K562 (cell line): ENCODE measurements around the gene PRDM16. TPM values are rescaled to one million over a fixed set of nuclear protein-coding genes. Genes with fewer than 3 reads are reported as not detected.

Experiments used
- ATAC-seq: fragments of 200-7000 bp; cut with Tn5 transposase; 3 replicates; pipeline ENCODE4 v1.9.1; 2020; ENCODE audit warnings: moderate library complexity
- BruUV-seq: library from RNA; stranded (reverse); fragments of 400-500 nt; replicated peaks from 2 replicates; lab custom pipeline; 2021; lab: Mats Ljungman, UMichigan
- CTCF ChIA-PET: fragments of 300-600 bp; formaldehyde crosslinking; extraction: SDS; loops from one replicate; lab custom pipeline; 2021; ENCODE audit warnings: low intra/inter-chr PET ratio; lab: Yijun Ruan, JAX
- POLR2A ChIA-PET: fragments of 300-600, 350-650 bp; sonication (Branson Sonifier 250); formaldehyde crosslinking; extraction: SDS; loops from one replicate; lab custom pipeline; 2021; ENCODE audit warnings: antibody characterized with exemption, inconsistent platforms; lab: Yijun Ruan, JAX
- DNase-seq, 4 experiments: peaks; one replicate each; pipeline versions ENCODE4 v3.0.0 to v3.0.0-alpha.2; 2011 to 2018; ENCODE audit warnings: low spot score in 3 of 4, mixed read lengths in 3 of 4; ENCODE audit errors: extremely low read depth in 1 of 4
- FAIRE-seq: peaks from 2 replicates; lab custom pipeline; 2011; peaks lifted over from hg19 to GRCh38; lab: Jason Lieb, UNC
- H2AFZ ChIP-seq: 2 replicates; pipeline ENCODE4 v1.6.0; 2011; ENCODE audit warnings: low read depth, low read length, control low read depth, inconsistent platforms
- H3K27ac ChIP-seq: fragments of 200-600 bp; 3 replicates; pipeline ENCODE4 v1.8.0; 2011; ENCODE audit warnings: low read depth, mild to moderate bottlenecking, control low read depth, inconsistent platforms, low read length, moderate library complexity, mixed read lengths; ENCODE audit errors: extremely low read depth
- H3K27me3 ChIP-seq, 2 experiments: fragments of 300-600 bp in 1 of 2; 2 replicates in 1 of 2; 3 replicates in 1 of 2; pipeline versions ENCODE4 v1.6.0 to v1.8.0; 2011; ENCODE audit warnings: inconsistent platforms in 2 of 2, low read length in 2 of 2, mild to moderate bottlenecking in 1 of 2, mixed read lengths in 1 of 2, moderate library complexity in 1 of 2; ENCODE audit not compliant: control insufficient read depth in 2 of 2, insufficient read depth in 2 of 2
- H3K36me3 ChIP-seq: fragments of 300-600 bp; 3 replicates; pipeline ENCODE4 v1.8.0; 2011; ENCODE audit warnings: mild to moderate bottlenecking, low read length, inconsistent platforms; ENCODE audit not compliant: control insufficient read depth, insufficient read depth
- H3K4me1 ChIP-seq, 2 experiments: fragments of 200-600 bp in 1 of 2; replicated peaks in 1 of 2; 2 replicates in 1 of 2; 3 replicates in 1 of 2; pipeline versions ENCODE4 v1.5.1 to v1.8.0; 2011; ENCODE audit warnings: inconsistent platforms in 2 of 2, low read length in 2 of 2, mild to moderate bottlenecking in 1 of 2, mixed read lengths in 1 of 2, moderate library complexity in 1 of 2; ENCODE audit not compliant: control insufficient read depth in 2 of 2, insufficient read depth in 2 of 2
- H3K4me2 ChIP-seq: 2 replicates; pipeline ENCODE4 v1.6.1; 2011; ENCODE audit warnings: low read length, control low read depth, inconsistent platforms, mixed read lengths; ENCODE audit not compliant: insufficient read depth
- H3K4me3 ChIP-seq: fragments of 200-600 bp; sonication (generic), shearing (Covaris generic); 2 replicates; pipeline ENCODE4 v1.5.1; 2016; ENCODE audit warnings: control low read depth, inconsistent platforms
- H3K79me2 ChIP-seq: fragments of 200-600 bp; 3 replicates; pipeline ENCODE4 v1.8.0; 2011; ENCODE audit warnings: low read length, inconsistent platforms; ENCODE audit not compliant: control insufficient read depth, insufficient read depth
- H3K9ac ChIP-seq, 2 experiments: 2 replicates each; pipeline versions ENCODE4 v1.6.0 to v1.6.1; 2011; ENCODE audit warnings: low read depth in 2 of 2, low read length in 2 of 2, control low read depth in 1 of 2, inconsistent platforms in 1 of 2, mild to moderate bottlenecking in 1 of 2, mixed read lengths in 1 of 2; ENCODE audit not compliant: insufficient read depth in 1 of 2
- H3K9me1 ChIP-seq: one replicate; pipeline ENCODE4 v1.6.0; 2011; ENCODE audit warnings: inconsistent platforms, mild to moderate bottlenecking, low read length, moderate library complexity; ENCODE audit not compliant: control insufficient read depth, insufficient read depth
- H3K9me3 ChIP-seq: replicated peaks from 2 replicates; pipeline ENCODE4 v1.5.1; 2011; ENCODE audit warnings: low read depth, low read length, inconsistent platforms; ENCODE audit not compliant: control insufficient read depth, insufficient read depth
- H4K20me1 ChIP-seq: replicated peaks from 2 replicates; pipeline ENCODE4 v1.6.1; 2011; ENCODE audit warnings: low read length, inconsistent platforms, mixed read lengths; ENCODE audit not compliant: control insufficient read depth, insufficient read depth
- FOXP1 ChIP-seq: sonication (generic); formaldehyde crosslinking; IDR thresholded peaks from 2 replicates; pipeline ENCODE4 v1.8.0; 2022; ENCODE audit warnings: mild to moderate bottlenecking, missing genetic modification reagents
- HIVEP1 ChIP-seq: fragments of 250-450 bp; sonication (Bioruptor Pico); IDR thresholded peaks from 2 replicates; pipeline ENCODE4 v1.4.0; 2020; ENCODE audit warnings: mild to moderate bottlenecking
- PHF20 ChIP-seq: fragments of 450-650 bp; IDR thresholded peaks from 2 replicates; pipeline ENCODE4 v1.6.1; 2018; ENCODE audit not compliant: partially characterized antibody
- PHF8 ChIP-seq: fragments of 200-600 bp; sonication (generic); IDR thresholded peaks from 2 replicates; pipeline ENCODE4 v1.6.1; 2012; ENCODE audit warnings: mixed run types, mild to moderate bottlenecking, inconsistent platforms, low read length, moderate library complexity, borderline replicate concordance
- RAD51 ChIP-seq: fragments of 450-650 bp; IDR thresholded peaks from 2 replicates; pipeline ENCODE4 v1.7.1; 2016; ENCODE audit warnings: low read depth, mild to moderate bottlenecking, borderline replicate concordance
- RBM39 ChIP-seq: fragments of 200-400 bp; formaldehyde crosslinking; optimal IDR thresholded peaks from 2 replicates; pipeline ENCODE3; 2018; ENCODE audit warnings: low read depth, low read length
- ZNF41 ChIP-seq: fragments of 250-450 bp; sonication (Bioruptor Pico); conservative IDR thresholded peaks from 2 replicates; pipeline ENCODE4 v1.4.0; 2020; ENCODE audit warnings: mild to moderate bottlenecking
- WGBS: fragments of 100-300 bp; shearing (Covaris generic); methylation state at CpG from one replicate; pipeline ENCODE4 v1.1.6; 2016; ENCODE audit warnings: low coverage, mixed read lengths; ENCODE audit not compliant: insufficient coverage; ENCODE audit errors: missing lambda C conversion rate; 5-methylcytosine and 5-hydroxymethylcytosine counted together
- in situ Hi-C: fragments of 300-500 bp; cut with MboI; formaldehyde crosslinking; loops from 4 replicates; pipeline ENCODE4 v1.15.0; 2018; ENCODE audit warnings: inconsistent platforms, mixed read lengths
- intact Hi-C: fragments of 100-400 bp; cut with micrococcal nuclease; formaldehyde crosslinking; loops from 2 replicates; pipeline ENCODE4 v1.14.2; 2022
- polyA plus RNA-seq, 8 experiments: library from polyadenylated mRNA; depleted of rRNA in 4 of 8; stranded (reverse) in 5 of 8; unstranded in 3 of 8; fragments of >200 nt; fragmentation: Nextera tagmentation in 2 of 8; fragmentation: Illumina TruSeq in 1 of 8; extraction: Ambion mirVana in 2 of 8; extraction: Trizol in 1 of 8; gene quantifications; 2 replicates each; pipeline versions ENCODE4 v1.2.1 to v1.2.3, GENCODE V29; 2011 to 2014; ENCODE audit warnings: inconsistent platforms in 1 of 8, missing spikeins in 1 of 8
- total RNA-seq, 7 experiments: library from RNA; depleted of rRNA in 6 of 7; stranded (reverse); fragments of >200 nt in 6 of 7; fragmentation: Illumina TruSeq in 2 of 7; extraction: Trizol in 2 of 7; gene quantifications; 2 replicates each; pipeline versions ENCODE4 v1.2.1 to v1.2.3, GENCODE V29; 2011 to 2021; ENCODE audit warnings: low replicate concordance in 1 of 7
- TF ChIP-seq, protein P1 (sequence below): fragments of 450-650 bp; conservative IDR thresholded peaks from 2 replicates; pipeline ENCODE4 v1.6.1; 2016; ENCODE audit warnings: missing genetic modification characterization, low read depth, mild to moderate bottlenecking, missing compliant biosample characterization, moderate library complexity
- TF ChIP-seq, protein P2 (sequence below): fragments of 250-450 bp; sonication (Bioruptor Pico); IDR thresholded peaks from 2 replicates; pipeline ENCODE4 v1.9.0; 2021; ENCODE audit warnings: mild to moderate bottlenecking, inconsistent platforms
- TF ChIP-seq, protein P3 (sequence below): fragments of 250-450 bp; sonication (Bioruptor Pico); IDR thresholded peaks from 2 replicates; pipeline ENCODE4 v1.8.0; 2021; ENCODE audit warnings: mild to moderate bottlenecking, moderate library complexity
- TF ChIP-seq, protein P4 (sequence below): sonication (generic); formaldehyde crosslinking; IDR thresholded peaks from 2 replicates; pipeline ENCODE4 v1.8.1; 2023; ENCODE audit warnings: mild to moderate bottlenecking, missing genetic modification reagents
- TF ChIP-seq, protein P5 (sequence below): fragments of 450-650 bp; IDR thresholded peaks from 2 replicates; pipeline ENCODE4 v1.6.1; 2016
- TF ChIP-seq, protein P6 (sequence below): fragments of 250-450 bp; sonication (Bioruptor Pico); IDR thresholded peaks from 2 replicates; pipeline ENCODE4 v1.8.0; 2021; ENCODE audit warnings: moderate library complexity, mild to moderate bottlenecking, inconsistent platforms

Gene PRDM16
- total and polyA plus RNA-seq, 9 of the 15 experiments (the other 6 are each of a cell fraction or from before 2014, with no cell fraction given): 0.10 to 0.27 TPM; not detected in 7

DNA sequence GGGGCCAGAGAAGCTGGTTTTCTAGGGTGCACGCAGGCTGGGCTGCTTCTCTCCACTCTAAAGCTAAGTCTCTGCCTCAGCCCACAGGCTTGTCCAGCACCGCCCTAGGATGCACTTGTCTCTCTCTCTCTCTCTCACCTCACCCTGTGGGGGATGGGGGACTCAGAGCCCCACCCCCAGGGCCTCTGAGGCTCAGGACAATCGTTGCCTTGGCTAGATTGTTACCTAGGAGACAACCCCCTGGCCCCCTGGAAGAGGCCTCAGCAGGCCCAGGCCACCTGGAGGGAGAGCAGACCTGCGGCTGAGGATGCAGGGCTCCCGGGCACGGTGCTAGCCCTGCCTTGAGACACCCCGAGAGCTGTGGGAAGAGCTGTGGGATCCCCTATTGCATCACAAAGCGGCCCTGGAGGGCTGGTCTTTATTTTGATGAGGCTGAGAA lies 47.8 kb upstream of the PRDM16 start, which contains the start of gene ACTRT2:
Gene ACTRT2, plus strand, starts transcription at position 235 of the 439 bp plus-strand sequence. CDS start 220 bp downstream, outside the sequence.
- no peak within 1 kb of the TSS for H2AFZ ChIP-seq
- H4K20me1 ChIP-seq: 0 out of 2 replicates have a peak, but pooled peaks cover 4% of the 10 kb centered on the region
- H3K4me1 ChIP-seq: 0 out of 5 replicates have a peak, but pooled peaks cover 0 to 2% of the 10 kb centered on the region in 2 experiments
- FAIRE-seq (no peak), DNase-seq (no peak), ATAC-seq (peak; percentile 22; the same call in 1 of the 3 replicates)
- H3K4me2 ChIP-seq: no peak within 1 kb of the TSS
- BruUV-seq: no TSS peak
- ChIA-PET POLR2A (no interaction called here), CTCF (no interaction called here)
- 3% methylated on average over 8 of the region's 8 CpGs for WGBS
- no peaks in the 10 kb centered on the region for H3K9me1 ChIP-seq
- H3K36me3 ChIP-seq: no peaks in the 10 kb centered on the region
- no peaks in the 10 kb centered on the region for H3K79me2 ChIP-seq
- no peaks in the 10 kb centered on the region for H3K9me3 ChIP-seq
- no peak within 1 kb of the TSS for H3K27ac ChIP-seq
- intact Hi-C loops: no loop called here
- H3K4me3 ChIP-seq: no peak within 1 kb of the TSS
- H3K9ac ChIP-seq: no peak within 1 kb of the TSS
- peaks cover 11 to 52% of the 10 kb centered on the region in 2 experiments; a peak in 3 of 5 replicates for H3K27me3 ChIP-seq
- in situ Hi-C loops: no loop called here
- TF ChIP-seq, protein P1, sequence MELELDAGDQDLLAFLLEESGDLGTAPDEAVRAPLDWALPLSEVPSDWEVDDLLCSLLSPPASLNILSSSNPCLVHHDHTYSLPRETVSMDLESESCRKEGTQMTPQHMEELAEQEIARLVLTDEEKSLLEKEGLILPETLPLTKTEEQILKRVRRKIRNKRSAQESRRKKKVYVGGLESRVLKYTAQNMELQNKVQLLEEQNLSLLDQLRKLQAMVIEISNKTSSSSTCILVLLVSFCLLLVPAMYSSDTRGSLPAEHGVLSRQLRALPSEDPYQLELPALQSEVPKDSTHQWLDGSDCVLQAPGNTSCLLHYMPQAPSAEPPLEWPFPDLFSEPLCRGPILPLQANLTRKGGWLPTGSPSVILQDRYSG (tag): no peak
- TF ChIP-seq PHF20: no peak
- TF ChIP-seq, protein P2, sequence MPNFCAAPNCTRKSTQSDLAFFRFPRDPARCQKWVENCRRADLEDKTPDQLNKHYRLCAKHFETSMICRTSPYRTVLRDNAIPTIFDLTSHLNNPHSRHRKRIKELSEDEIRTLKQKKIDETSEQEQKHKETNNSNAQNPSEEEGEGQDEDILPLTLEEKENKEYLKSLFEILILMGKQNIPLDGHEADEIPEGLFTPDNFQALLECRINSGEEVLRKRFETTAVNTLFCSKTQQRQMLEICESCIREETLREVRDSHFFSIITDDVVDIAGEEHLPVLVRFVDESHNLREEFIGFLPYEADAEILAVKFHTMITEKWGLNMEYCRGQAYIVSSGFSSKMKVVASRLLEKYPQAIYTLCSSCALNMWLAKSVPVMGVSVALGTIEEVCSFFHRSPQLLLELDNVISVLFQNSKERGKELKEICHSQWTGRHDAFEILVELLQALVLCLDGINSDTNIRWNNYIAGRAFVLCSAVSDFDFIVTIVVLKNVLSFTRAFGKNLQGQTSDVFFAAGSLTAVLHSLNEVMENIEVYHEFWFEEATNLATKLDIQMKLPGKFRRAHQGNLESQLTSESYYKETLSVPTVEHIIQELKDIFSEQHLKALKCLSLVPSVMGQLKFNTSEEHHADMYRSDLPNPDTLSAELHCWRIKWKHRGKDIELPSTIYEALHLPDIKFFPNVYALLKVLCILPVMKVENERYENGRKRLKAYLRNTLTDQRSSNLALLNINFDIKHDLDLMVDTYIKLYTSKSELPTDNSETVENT (CRISPR knock-in tag): no peak
- no peak for TF ChIP-seq ZNF41 (CRISPR knock-in tag)
- TF ChIP-seq HIVEP1 (CRISPR knock-in tag): no peak
- TF ChIP-seq FOXP1 (CRISPR knock-in tag): no peak
- TF ChIP-seq RAD51: no peak
- TF ChIP-seq, protein P3, sequence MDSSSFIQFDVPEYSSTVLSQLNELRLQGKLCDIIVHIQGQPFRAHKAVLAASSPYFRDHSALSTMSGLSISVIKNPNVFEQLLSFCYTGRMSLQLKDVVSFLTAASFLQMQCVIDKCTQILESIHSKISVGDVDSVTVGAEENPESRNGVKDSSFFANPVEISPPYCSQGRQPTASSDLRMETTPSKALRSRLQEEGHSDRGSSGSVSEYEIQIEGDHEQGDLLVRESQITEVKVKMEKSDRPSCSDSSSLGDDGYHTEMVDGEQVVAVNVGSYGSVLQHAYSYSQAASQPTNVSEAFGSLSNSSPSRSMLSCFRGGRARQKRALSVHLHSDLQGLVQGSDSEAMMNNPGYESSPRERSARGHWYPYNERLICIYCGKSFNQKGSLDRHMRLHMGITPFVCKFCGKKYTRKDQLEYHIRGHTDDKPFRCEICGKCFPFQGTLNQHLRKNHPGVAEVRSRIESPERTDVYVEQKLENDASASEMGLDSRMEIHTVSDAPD: no peak
- TF ChIP-seq, protein P4, sequence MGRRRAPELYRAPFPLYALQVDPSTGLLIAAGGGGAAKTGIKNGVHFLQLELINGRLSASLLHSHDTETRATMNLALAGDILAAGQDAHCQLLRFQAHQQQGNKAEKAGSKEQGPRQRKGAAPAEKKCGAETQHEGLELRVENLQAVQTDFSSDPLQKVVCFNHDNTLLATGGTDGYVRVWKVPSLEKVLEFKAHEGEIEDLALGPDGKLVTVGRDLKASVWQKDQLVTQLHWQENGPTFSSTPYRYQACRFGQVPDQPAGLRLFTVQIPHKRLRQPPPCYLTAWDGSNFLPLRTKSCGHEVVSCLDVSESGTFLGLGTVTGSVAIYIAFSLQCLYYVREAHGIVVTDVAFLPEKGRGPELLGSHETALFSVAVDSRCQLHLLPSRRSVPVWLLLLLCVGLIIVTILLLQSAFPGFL (CRISPR knock-in tag): no peak
- no peak for TF ChIP-seq PHF8
- TF ChIP-seq, protein P5, sequence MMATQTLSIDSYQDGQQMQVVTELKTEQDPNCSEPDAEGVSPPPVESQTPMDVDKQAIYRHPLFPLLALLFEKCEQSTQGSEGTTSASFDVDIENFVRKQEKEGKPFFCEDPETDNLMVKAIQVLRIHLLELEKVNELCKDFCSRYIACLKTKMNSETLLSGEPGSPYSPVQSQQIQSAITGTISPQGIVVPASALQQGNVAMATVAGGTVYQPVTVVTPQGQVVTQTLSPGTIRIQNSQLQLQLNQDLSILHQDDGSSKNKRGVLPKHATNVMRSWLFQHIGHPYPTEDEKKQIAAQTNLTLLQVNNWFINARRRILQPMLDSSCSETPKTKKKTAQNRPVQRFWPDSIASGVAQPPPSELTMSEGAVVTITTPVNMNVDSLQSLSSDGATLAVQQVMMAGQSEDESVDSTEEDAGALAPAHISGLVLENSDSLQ: no peak
- TF ChIP-seq RBM39: no peak
- TF ChIP-seq, protein P6, sequence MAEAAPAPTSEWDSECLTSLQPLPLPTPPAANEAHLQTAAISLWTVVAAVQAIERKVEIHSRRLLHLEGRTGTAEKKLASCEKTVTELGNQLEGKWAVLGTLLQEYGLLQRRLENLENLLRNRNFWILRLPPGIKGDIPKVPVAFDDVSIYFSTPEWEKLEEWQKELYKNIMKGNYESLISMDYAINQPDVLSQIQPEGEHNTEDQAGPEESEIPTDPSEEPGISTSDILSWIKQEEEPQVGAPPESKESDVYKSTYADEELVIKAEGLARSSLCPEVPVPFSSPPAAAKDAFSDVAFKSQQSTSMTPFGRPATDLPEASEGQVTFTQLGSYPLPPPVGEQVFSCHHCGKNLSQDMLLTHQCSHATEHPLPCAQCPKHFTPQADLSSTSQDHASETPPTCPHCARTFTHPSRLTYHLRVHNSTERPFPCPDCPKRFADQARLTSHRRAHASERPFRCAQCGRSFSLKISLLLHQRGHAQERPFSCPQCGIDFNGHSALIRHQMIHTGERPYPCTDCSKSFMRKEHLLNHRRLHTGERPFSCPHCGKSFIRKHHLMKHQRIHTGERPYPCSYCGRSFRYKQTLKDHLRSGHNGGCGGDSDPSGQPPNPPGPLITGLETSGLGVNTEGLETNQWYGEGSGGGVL (CRISPR knock-in tag): no peak
